CD14-positive monocyte (primary cell): ENCODE measurements around the gene ENTREP1. TPM values are rescaled to one million over a fixed set of nuclear protein-coding genes. Genes with fewer than 3 reads are reported as not detected.

Source experiments
- DNase-seq, 3 donors: peaks; one replicate each; pipeline ENCODE4 v3.0.0-alpha.2; 2011 to 2022
- H2AFZ ChIP-seq: 2 replicates; pipeline ENCODE4 v1.6.0; 2012; ENCODE audit warnings: mild to moderate bottlenecking, low read depth, low read length, inconsistent platforms; ENCODE audit not compliant: insufficient read depth, poor library complexity, severe bottlenecking
- H3K27ac ChIP-seq, 2 donors: 1 replicate in 1 of 2; 2 replicates in 1 of 2; pipeline ENCODE4 v1.5.1; 2012 to 2013; ENCODE audit warnings: low read length in 2 of 2, control low read depth in 1 of 2, inconsistent platforms in 1 of 2, low read depth in 1 of 2, mild to moderate bottlenecking in 1 of 2
- H3K27me3 ChIP-seq, 2 donors: one replicate each; pipeline versions ENCODE4 v1.6.0 to v1.6.1; 2011 to 2013; ENCODE audit warnings: low read length in 2 of 2; ENCODE audit not compliant: control insufficient read depth in 2 of 2, insufficient read depth in 2 of 2
- H3K36me3 ChIP-seq, 2 donors: replicated peaks in 1 of 2; 1 replicate in 1 of 2; 2 replicates in 1 of 2; pipeline versions ENCODE4 v1.5.1 to v1.6.1; 2012 to 2013; ENCODE audit warnings: low read length in 2 of 2, control low read depth in 1 of 2, inconsistent platforms in 1 of 2, mild to moderate bottlenecking in 1 of 2; ENCODE audit not compliant: insufficient read depth in 2 of 2, control insufficient read depth in 1 of 2
- H3K4me1 ChIP-seq, 2 donors: 1 replicate in 1 of 2; 2 replicates in 1 of 2; pipeline versions ENCODE4 v1.5.1 to v1.6.1; 2012 to 2013; ENCODE audit warnings: low read length in 2 of 2, control low read depth in 1 of 2, inconsistent platforms in 1 of 2, mild to moderate bottlenecking in 1 of 2, moderate library complexity in 1 of 2; ENCODE audit not compliant: insufficient read depth in 2 of 2, control insufficient read depth in 1 of 2
- H3K4me2 ChIP-seq: replicated peaks from 2 replicates; pipeline ENCODE3; 2012; ENCODE audit warnings: low read length, moderate library complexity, mild to moderate bottlenecking; ENCODE audit not compliant: poor library complexity, severe bottlenecking; ENCODE audit errors: extremely low read depth
- H3K4me3 ChIP-seq, 3 experiments: fragments of 200-600 bp in 1 of 3; sonication (generic) in 1 of 3; replicated peaks in 1 of 3; 1 replicate in 2 of 3; 2 replicates in 1 of 3; pipeline ENCODE4 v1.5.1; 2011 to 2013; ENCODE audit warnings: low read length in 3 of 3, mild to moderate bottlenecking in 3 of 3, control low read depth in 2 of 3, low read depth in 2 of 3, inconsistent platforms in 1 of 3, moderate library complexity in 1 of 3
- H3K79me2 ChIP-seq: 2 replicates; pipeline ENCODE4 v1.6.0; 2012; ENCODE audit warnings: mild to moderate bottlenecking, control low read depth, inconsistent platforms, low read length, moderate library complexity; ENCODE audit not compliant: insufficient read depth
- H3K9ac ChIP-seq: 2 replicates; pipeline ENCODE4 v1.6.0; 2017; ENCODE audit warnings: low read length, mild to moderate bottlenecking; ENCODE audit not compliant: insufficient read depth, poor library complexity, severe bottlenecking
- H3K9me3 ChIP-seq, 2 donors: replicated peaks in 1 of 2; 1 replicate in 1 of 2; 2 replicates in 1 of 2; pipeline versions ENCODE4 v1.5.1 to v1.6.1; 2012 to 2013; ENCODE audit warnings: low read length in 2 of 2, control low read depth in 1 of 2; ENCODE audit not compliant: control insufficient read depth in 1 of 2, insufficient read depth in 1 of 2
- H4K20me1 ChIP-seq: 2 replicates; pipeline ENCODE4 v1.6.0; 2012; ENCODE audit warnings: mild to moderate bottlenecking, low read length, control low read depth, moderate library complexity; ENCODE audit not compliant: insufficient read depth
- H3K27ac Mint-ChIP-seq, 7 donors: one replicate each; pipeline ENCODE4 v1.8.0; 2020; ENCODE audit warnings: mild to moderate bottlenecking in 7 of 7, mixed read lengths in 7 of 7, moderate library complexity in 6 of 7, inconsistent platforms in 2 of 7
- H3K27me3 Mint-ChIP-seq, 3 donors: one replicate each; pipeline ENCODE4 v1.8.0; 2021 to 2022; ENCODE audit warnings: low read depth in 3 of 3, mild to moderate bottlenecking in 3 of 3, mixed read lengths in 3 of 3, moderate library complexity in 3 of 3, inconsistent platforms in 1 of 3
- H3K36me3 Mint-ChIP-seq, 2 donors: one replicate each; pipeline ENCODE4 v1.8.0; 2020; ENCODE audit warnings: mixed read lengths in 2 of 2, inconsistent platforms in 1 of 2, mild to moderate bottlenecking in 1 of 2
- H3K4me1 Mint-ChIP-seq: one replicate; pipeline ENCODE4 v1.8.0; 2020; ENCODE audit warnings: mild to moderate bottlenecking, mixed read lengths
- H3K4me3 Mint-ChIP-seq, 2 donors: one replicate each; pipeline ENCODE4 v1.8.0; 2020; ENCODE audit warnings: mild to moderate bottlenecking in 2 of 2, mixed read lengths in 2 of 2, moderate library complexity in 1 of 2
- H3K9me3 Mint-ChIP-seq, 7 donors: one replicate each; pipeline ENCODE4 v1.8.0; 2020 to 2022; ENCODE audit warnings: mixed read lengths in 7 of 7, mild to moderate bottlenecking in 6 of 7, moderate library complexity in 6 of 7, inconsistent platforms in 2 of 7
- CTCF ChIP-seq: fragments of 200-600 bp; IDR thresholded peaks from one replicate; pipeline ENCODE4 v1.8.0; 2022; ENCODE audit warnings: antibody characterized with exemption, mild to moderate bottlenecking
- WGBS: methylation state at CpG from one replicate; pipeline ENCODE4 v1.1.5; 2013; ENCODE audit warnings: missing lambda C conversion rate; ENCODE audit not compliant: insufficient coverage; 5-methylcytosine and 5-hydroxymethylcytosine counted together
- intact Hi-C, 2 donors: fragments of 100-400 bp; cut with micrococcal nuclease; formaldehyde crosslinking; loops; one replicate each; pipeline versions ENCODE4 v1.15.0 to v1.15.1; 2023
- polyA plus RNA-seq, 3 donors: library from polyadenylated mRNA; depleted of rRNA in 1 of 3; unstranded in 2 of 3; stranded (reverse) in 1 of 3; fragments of 300-500 nt in 2 of 3; fragments of >200 nt in 1 of 3; fragmentation: Illumina TruSeq in 2 of 3; gene quantifications; 1 replicate in 2 of 3; 2 replicates in 1 of 3; pipeline ENCODE4 v1.2.3, GENCODE V29; 2012 to 2021

Gene ENTREP1
- polyA plus RNA-seq, 3 donors = not detected

DNA sequence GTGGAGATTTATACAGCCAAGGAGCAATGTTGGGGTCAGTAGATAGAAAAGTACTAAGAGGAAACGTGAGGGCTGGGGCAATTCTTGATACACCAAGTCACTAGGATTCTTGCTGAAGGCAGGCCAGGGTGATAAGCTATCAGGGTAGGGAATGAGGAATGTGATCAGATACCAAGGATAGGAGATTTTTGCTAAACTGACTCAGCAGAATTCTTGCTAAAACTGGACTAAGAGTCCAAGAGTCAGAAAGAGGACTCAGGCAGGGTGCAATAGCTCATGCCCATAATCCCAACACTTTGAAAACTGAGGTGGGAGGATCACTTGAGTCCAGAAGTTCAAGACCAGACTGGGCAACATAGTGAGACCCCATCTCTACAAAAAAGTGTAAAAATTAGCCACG, 71.7 kb downstream of the ENTREP1 start:
- Mint-ChIP-seq H3K4me3 (no peak overlapping the region), H3K27me3 (peaks cover 0 to 3% (median 3%) of the 10 kb centered on the region in 3 donors)
- intact Hi-C loops = no loop called here

DNA sequence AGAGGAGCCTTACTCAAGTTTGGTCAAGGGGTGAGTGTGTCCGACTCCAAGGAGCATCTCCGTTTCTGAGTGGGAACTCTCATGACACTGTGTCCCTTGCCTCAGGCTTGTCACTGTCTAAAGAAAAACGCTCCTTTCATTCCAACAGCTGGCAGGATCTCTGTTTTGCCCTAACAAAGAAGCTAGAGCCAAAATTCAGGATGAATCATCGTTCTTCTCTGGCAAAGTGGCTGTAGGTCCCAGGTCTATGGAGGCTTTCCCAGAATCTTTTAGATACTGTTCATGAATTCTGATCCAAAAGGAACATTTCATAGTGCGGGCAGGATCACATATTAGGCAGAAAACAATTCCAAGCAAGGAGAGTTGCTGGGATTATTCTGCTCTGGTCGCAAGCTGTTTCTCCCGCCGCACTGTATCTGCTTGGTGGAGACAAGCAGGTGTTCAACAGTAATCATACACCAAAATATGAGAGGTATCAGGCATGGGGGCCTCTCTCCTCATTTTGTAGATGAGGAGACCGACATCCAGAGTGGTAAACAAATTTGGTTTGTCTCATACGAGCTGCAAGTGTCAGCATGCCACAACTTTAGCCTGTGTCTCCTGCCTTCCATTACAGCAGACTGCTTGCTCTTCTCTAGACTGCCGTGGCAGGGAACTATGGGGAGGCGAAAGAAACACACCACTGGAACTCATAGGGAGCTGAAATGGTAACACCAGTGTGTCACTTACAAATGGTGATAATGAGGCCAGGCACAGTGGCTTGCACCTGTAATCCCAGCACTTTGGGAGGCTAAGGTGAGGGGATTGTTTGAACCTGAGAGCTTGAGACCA, 72.6 kb downstream of the ENTREP1 start:
- H3K9me3 Mint-ChIP-seq = peaks cover 0 to 8% (median 3%) of the 10 kb centered on the region in 7 donors
- Histone ChIP-seq H3K27me3 (no peaks in the 10 kb centered on the region), H3K9ac (no peak overlapping the region), H3K79me2 (no peaks in the 10 kb centered on the region), H3K4me3 (no peak overlapping the region), H4K20me1 (no peaks in the 10 kb centered on the region), H3K27ac (no peak overlapping the region), H3K4me1 (no peaks in the 10 kb centered on the region), H3K9me3 (no peaks in the 10 kb centered on the region), H2AFZ (no peak overlapping the region), H3K4me2 (no peak overlapping the region), H3K36me3 (no peaks in the 10 kb centered on the region)
- H3K4me1 Mint-ChIP-seq = no peaks in the 10 kb centered on the region
- no peak for DNase-seq
- H3K27me3 Mint-ChIP-seq = peaks cover 0 to 3% (median 3%) of the 10 kb centered on the region in 3 donors
- no peak overlapping the region for H3K27ac Mint-ChIP-seq
- no peak overlapping the region for H3K4me3 Mint-ChIP-seq
- intact Hi-C loops = no loop called here
- H3K36me3 Mint-ChIP-seq = no peaks in the 10 kb centered on the region
- WGBS = 82% methylated on average over 8 of the region's 12 CpGs
- no peak for TF ChIP-seq CTCF

More for the DNA sequence above, 71.7 kb downstream of the ENTREP1 start:
- Mint-ChIP-seq H3K36me3 (no peaks in the 10 kb centered on the region), H3K27ac (no peak overlapping the region), H3K4me1 (no peaks in the 10 kb centered on the region), H3K9me3 (peaks cover 0 to 8% (median 3%) of the 10 kb centered on the region in 7 donors)
- H3K4me3 ChIP-seq = no peak overlapping the region
- no peak overlapping the region for H3K9ac ChIP-seq
- H3K9me3 ChIP-seq = no peaks in the 10 kb centered on the region
- no peaks in the 10 kb centered on the region for H4K20me1 ChIP-seq
- no peak overlapping the region for H3K27ac ChIP-seq
- DNase-seq = no peak
- H3K4me2 ChIP-seq = no peak overlapping the region
- H3K27me3 ChIP-seq = no peaks in the 10 kb centered on the region
- H2AFZ ChIP-seq = no peak overlapping the region
- WGBS = 83% methylated on average over 2 of the region's 2 CpGs
- H3K4me1 ChIP-seq = no peaks in the 10 kb centered on the region
- H3K79me2 ChIP-seq = no peaks in the 10 kb centered on the region
- no peak for TF ChIP-seq CTCF
- no peaks in the 10 kb centered on the region for H3K36me3 ChIP-seq
